Posterior vena cava (tissue), 2 donors: Measurements from ENCODE around the gene GCLM. TPM values are rescaled to one million over a fixed set of nuclear protein-coding genes. Genes with fewer than 3 reads are reported as not detected.
"Not testable (repeated sequence)": the region's sequence is repeated elsewhere in the genome, so short reads cannot be mapped to it uniquely, and the experiment has no call there.

ENCODE experiments used
- DNase-seq: peaks from one replicate; pipeline ENCODE4 v3.0.0-alpha.2; 2020; ENCODE audit warnings: low spot score
- intact Hi-C, 2 donors: fragments of 100-400 bp; cut with DNase I; formaldehyde crosslinking; loops; one replicate each; pipeline versions ENCODE4 v1.14.1 to v1.14.2; 2022 to 2023
- total RNA-seq, 2 donors: library from RNA; stranded (reverse); fragmentation: NEBNext Ultra II Directional; extraction: Animal tissue kit (Norgen Biotek cat#: 25700); gene quantifications; one replicate each; pipeline ENCODE4 v1.2.1, GENCODE V29; 2021
- donor health status: DM: yes; HTN: yes; CAD: no.
- donor health status: DM: yes; HTN: yes; CAD: no.

Gene GCLM
- total RNA-seq, 2 donors from 2014 or later, result 9.7 to 16.8 TPM

- no peak for DNase-seq
- intact Hi-C loops, result no loop called here
These were observed 8.3 kb downstream of the GCLM start for GRCh38 chr1:93900723-93901504.

GRCh38 chr1:93899543-93900207 lies 9.6 kb downstream of the GCLM start:
- DNase-seq, result no peak
- intact Hi-C loops, result no loop called here

GRCh38 chr1:93888900-93889299 lies 20.3 kb downstream of the GCLM start:
- DNase-seq, result no peak
- intact Hi-C loops, result no loop called here

- DNase-seq, result no peak
- intact Hi-C loops, result no loop called here
These were observed 27.0 kb downstream of the GCLM start for GRCh38 chr1:93882269-93882668.

GRCh38 chr1:93880731-93881130 lies 28.5 kb downstream of the GCLM start:
- DNase-seq, result no peak
- intact Hi-C loops, result no loop called here

GRCh38 chr1:93878889-93879586 lies 30.2 kb downstream of the GCLM start, which contains the start of gene DNTTIP2:
DNTTIP2 (minus strand) TSS chr1:93879206; CDS start chr1:93879148, 58 bp downstream.
- peak; percentile 98 for DNase-seq
- intact Hi-C loops, result loop anchor here in 1 of 2 donors (10.0 kb wide), 1 partner anchor 1474 kb away; no protein-coding TSS in a partner anchor

- intact Hi-C loops, result loop anchor here in 1 of 2 donors (10.0 kb wide), 1 partner anchor 1474 kb away; no protein-coding TSS in a partner anchor
- DNase-seq, result peak; percentile 90
These were observed 30.7 kb downstream of the GCLM start for GRCh38 chr1:93878501-93878888.

GRCh38 chr1:93877529-93877928 lies 31.7 kb downstream of the GCLM start:
- no peak for DNase-seq

GRCh38 chr1:93876244-93876643 lies 33.0 kb downstream of the GCLM start:
- DNase-seq, result no peak
- intact Hi-C loops, result loop anchor here in 1 of 2 donors (10.0 kb wide), 1 partner anchor 1471 kb away; no protein-coding TSS in a partner anchor

More at GRCh38 chr1:93877529-93877928, 31.7 kb downstream of the GCLM start:
- intact Hi-C loops, result loop anchor here in 1 of 2 donors (10.0 kb wide), 1 partner anchor 1473 kb away; no protein-coding TSS in a partner anchor

- DNase-seq, result no peak
- intact Hi-C loops, result loop anchor here in 1 of 2 donors (10.0 kb wide), 1 partner anchor 1469 kb away; no protein-coding TSS in a partner anchor
These were observed 35.1 kb downstream of the GCLM start for GRCh38 chr1:93874025-93874651.

- DNase-seq, result no peak
- intact Hi-C loops, result loop anchor here in 1 of 2 donors (10.0 kb wide), 1 partner anchor 1467 kb away; no protein-coding TSS in a partner anchor
These were observed 37.9 kb downstream of the GCLM start for GRCh38 chr1:93871366-93871765.

- intact Hi-C loops, result loop anchor here in 1 of 2 donors (10.0 kb wide), 1 partner anchor 1465 kb away; no protein-coding TSS in a partner anchor
- no peak for DNase-seq
These were observed 39.6 kb downstream of the GCLM start for GRCh38 chr1:93869653-93870052.

- intact Hi-C loops, DNase-seq: not testable (repeated sequence)
These were observed 40.7 kb downstream of the GCLM start for GRCh38 chr1:93868492-93868891.

GRCh38 chr1:93865253-93865652 lies 44.0 kb downstream of the GCLM start:
- no peak for DNase-seq
- intact Hi-C loops, result no loop called here

- DNase-seq, result no peak
- intact Hi-C loops, result no loop called here
These were observed 45.1 kb downstream of the GCLM start for GRCh38 chr1:93864175-93864574.

- intact Hi-C loops, DNase-seq: not testable (repeated sequence)
These were observed 51.6 kb downstream of the GCLM start for GRCh38 chr1:93857653-93858052.

- DNase-seq, intact Hi-C loops: not testable (repeated sequence)
These were observed 53.2 kb downstream of the GCLM start for GRCh38 chr1:93855983-93856382.

- DNase-seq, result no peak
- intact Hi-C loops, result no loop called here
These were observed 55.3 kb downstream of the GCLM start for GRCh38 chr1:93853940-93854339.

- no peak for DNase-seq
- intact Hi-C loops, result no loop called here
These were observed 57.4 kb downstream of the GCLM start for GRCh38 chr1:93851878-93852277.
